DOHH2 (cell line): Measurements from ENCODE around the gene HMG20A.

Experiments
- H3F3A ChIP-seq: fragments of 200-600 bp; sonication (generic), shearing (Covaris generic); 2 replicates; pipeline ENCODE4 v1.6.0; 2016; ENCODE audit warnings: antibody characterized with exemption, mild to moderate bottlenecking; ENCODE audit not compliant: control insufficient read depth, insufficient read depth
- H3K27ac ChIP-seq: fragments of 200-600 bp; sonication (generic); 2 replicates; pipeline ENCODE4 v1.5.1; 2014; ENCODE audit warnings: low read depth, mild to moderate bottlenecking, low read length, moderate library complexity
- H3K27me3 ChIP-seq: fragments of 200-600 bp; sonication (generic); 2 replicates; pipeline ENCODE4 v1.6.1; 2014; ENCODE audit warnings: mild to moderate bottlenecking, low read length, mixed read lengths; ENCODE audit not compliant: control insufficient read depth
- H3K36me3 ChIP-seq: fragments of 200-600 bp; sonication (generic); 2 replicates; pipeline ENCODE4 v1.6.1; 2014; ENCODE audit warnings: mild to moderate bottlenecking, low read length, moderate library complexity, mixed read lengths; ENCODE audit not compliant: control insufficient read depth
- H3K4me1 ChIP-seq: fragments of 200-600 bp; sonication (generic); 2 replicates; pipeline ENCODE4 v1.6.1; 2014; ENCODE audit warnings: mild to moderate bottlenecking, low read length, mixed read lengths; ENCODE audit not compliant: control insufficient read depth
- H3K4me2 ChIP-seq: fragments of 200-600 bp; sonication (generic); 2 replicates; pipeline ENCODE4 v1.6.0; 2014; ENCODE audit warnings: mild to moderate bottlenecking, low read length, moderate library complexity
- H3K4me3 ChIP-seq: fragments of 200-600 bp; sonication (generic); 2 replicates; pipeline ENCODE4 v1.5.1; 2014; ENCODE audit warnings: mild to moderate bottlenecking, low read length, mixed read lengths
- H3K79me2 ChIP-seq: fragments of 200-600 bp; sonication (generic); 2 replicates; pipeline ENCODE4 v1.6.1; 2014; ENCODE audit warnings: mild to moderate bottlenecking, low read length, mixed read lengths; ENCODE audit not compliant: control insufficient read depth
- H3K9me2 ChIP-seq: fragments of 200-600 bp; sonication (generic); replicated peaks from 2 replicates; pipeline ENCODE4 v1.6.1; 2014; ENCODE audit warnings: mild to moderate bottlenecking, low read length, mixed read lengths; ENCODE audit not compliant: control insufficient read depth
- H3K9me3 ChIP-seq: fragments of 200-600 bp; sonication (generic); 2 replicates; pipeline ENCODE4 v1.6.1; 2014; ENCODE audit warnings: antibody characterized with exemption, low read length, mixed read lengths; ENCODE audit not compliant: control insufficient read depth, insufficient read depth
- H4K20me1 ChIP-seq: fragments of 200-600 bp; sonication (generic); 2 replicates; pipeline ENCODE4 v1.6.0; 2014; ENCODE audit warnings: low read depth, mild to moderate bottlenecking, antibody characterized with exemption, low read length, moderate library complexity; ENCODE audit not compliant: control insufficient read depth, insufficient read depth
- CTCF ChIP-seq: fragments of 200-600 bp; sonication (generic); IDR thresholded peaks from one replicate; pipeline ENCODE4 v1.5.1; 2014; ENCODE audit warnings: antibody characterized with exemption, mild to moderate bottlenecking, low read depth, low read length; ENCODE audit not compliant: poor library complexity, severe bottlenecking
- EZH2phosphoT487 ChIP-seq: fragments of 200-600 bp; sonication (generic); IDR thresholded peaks from 2 replicates; pipeline ENCODE4 v1.6.1; 2017; ENCODE audit warnings: borderline replicate concordance, mild to moderate bottlenecking, antibody characterized with exemption, low read length, moderate library complexity, mixed read lengths

The HMG20A gene

GRCh38 chr15:77455696-77456321, 35.1 kb downstream of the HMG20A start:
- H3K4me1 ChIP-seq, result no peaks in the 10 kb centered on the region
- peaks cover 9% of the 10 kb centered on the region; the same call in 1 of the 2 replicates for H3K79me2 ChIP-seq
- no peaks in the 10 kb centered on the region for H3K9me3 ChIP-seq
- no peak overlapping the region for H3K27ac ChIP-seq
- no peaks in the 10 kb centered on the region; the same call in 1 of the 2 replicates for H3K9me2 ChIP-seq
- no peak for TF ChIP-seq CTCF
- no peak for TF ChIP-seq EZH2phosphoT487
- no peaks in the 10 kb centered on the region for H3K27me3 ChIP-seq
- H3F3A ChIP-seq, result no peaks in the 10 kb centered on the region
- no peak overlapping the region for H3K4me3 ChIP-seq
- H3K36me3 ChIP-seq, result peaks cover 33% of the 10 kb centered on the region
- H4K20me1 ChIP-seq, result 0 out of 2 replicates have a peak, but pooled peaks cover 4% of the 10 kb centered on the region
- no peak overlapping the region for H3K4me2 ChIP-seq

GRCh38 chr15:77456746-77457145, 36.1 kb downstream of the HMG20A start:
- Histone ChIP-seq H3K36me3 (peaks cover 27% of the 10 kb centered on the region), H3K79me2 (peaks cover 9% of the 10 kb centered on the region; the same call in 1 of the 2 replicates), H3K4me2 (no peak overlapping the region), H3F3A (no peaks in the 10 kb centered on the region), H3K4me3 (no peak overlapping the region), H3K9me2 (no peaks in the 10 kb centered on the region; the same call in 1 of the 2 replicates), H3K27me3 (no peaks in the 10 kb centered on the region), H4K20me1 (0 out of 2 replicates have a peak, but pooled peaks cover 4% of the 10 kb centered on the region), H3K4me1 (no peaks in the 10 kb centered on the region), H3K27ac (no peak overlapping the region), H3K9me3 (no peaks in the 10 kb centered on the region)
- TF ChIP-seq CTCF (no peak), EZH2phosphoT487 (no peak)

- TF ChIP-seq CTCF (no peak), EZH2phosphoT487 (no peak)
- no peak overlapping the region for H3K4me3 ChIP-seq
- H3K9me2 ChIP-seq, result no peaks in the 10 kb centered on the region
- peaks cover 4% of the 10 kb centered on the region; the same call in 1 of the 2 replicates for H3K79me2 ChIP-seq
- no peaks in the 10 kb centered on the region for H3K4me1 ChIP-seq
- H3K27ac ChIP-seq, result no peak overlapping the region
- no peaks in the 10 kb centered on the region for H3K27me3 ChIP-seq
- H3K9me3 ChIP-seq, result no peaks in the 10 kb centered on the region
- H3F3A ChIP-seq, result no peaks in the 10 kb centered on the region
- H4K20me1 ChIP-seq, result 0 out of 2 replicates have a peak, but pooled peaks cover 4% of the 10 kb centered on the region
- no peak overlapping the region for H3K4me2 ChIP-seq
- H3K36me3 ChIP-seq, result peaks cover 31% of the 10 kb centered on the region
Measured at GRCh38 chr15:77457191-77457904, 36.7 kb downstream of the HMG20A start.
